ENCODE measurements around the gene KDM2B.

KDM2B gene

DNA sequence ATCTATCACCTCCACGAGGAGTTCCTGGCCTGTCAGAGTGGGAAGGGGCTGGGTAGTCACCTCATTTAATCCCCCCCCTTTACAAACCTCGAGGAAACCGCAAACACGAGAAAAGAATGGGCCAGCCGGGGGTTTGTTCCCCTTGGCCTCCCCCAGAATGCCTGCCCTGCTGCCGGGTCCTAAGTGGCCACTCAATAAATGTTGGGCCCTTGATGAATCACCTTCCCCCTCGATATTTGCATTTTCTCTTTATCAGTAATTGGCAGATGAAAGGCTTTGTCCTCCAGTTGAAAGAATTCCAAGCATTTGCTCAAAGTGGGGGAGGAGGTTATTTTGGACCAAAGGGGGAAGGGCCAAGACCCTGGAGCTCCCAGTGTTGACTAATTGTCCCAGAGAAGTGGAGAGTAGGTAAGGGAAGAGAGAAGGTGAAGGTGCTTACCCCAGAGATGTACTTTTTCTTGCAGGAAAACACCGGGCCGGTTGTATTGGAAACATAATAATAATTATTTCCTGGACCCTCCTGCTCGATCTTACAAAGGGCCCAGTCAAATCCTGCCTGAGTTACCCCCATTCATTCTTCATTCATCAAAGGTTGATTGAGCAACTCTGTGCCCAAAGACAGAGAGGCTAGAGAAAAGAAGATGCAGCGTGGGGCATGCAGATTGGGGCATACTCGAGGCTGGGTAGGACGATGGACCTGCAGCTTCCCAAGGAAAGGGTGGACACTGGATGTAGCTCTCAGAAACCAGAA, 1.9 kb upstream of the KDM2B start:
- DNase-seq = no peak

DNA sequence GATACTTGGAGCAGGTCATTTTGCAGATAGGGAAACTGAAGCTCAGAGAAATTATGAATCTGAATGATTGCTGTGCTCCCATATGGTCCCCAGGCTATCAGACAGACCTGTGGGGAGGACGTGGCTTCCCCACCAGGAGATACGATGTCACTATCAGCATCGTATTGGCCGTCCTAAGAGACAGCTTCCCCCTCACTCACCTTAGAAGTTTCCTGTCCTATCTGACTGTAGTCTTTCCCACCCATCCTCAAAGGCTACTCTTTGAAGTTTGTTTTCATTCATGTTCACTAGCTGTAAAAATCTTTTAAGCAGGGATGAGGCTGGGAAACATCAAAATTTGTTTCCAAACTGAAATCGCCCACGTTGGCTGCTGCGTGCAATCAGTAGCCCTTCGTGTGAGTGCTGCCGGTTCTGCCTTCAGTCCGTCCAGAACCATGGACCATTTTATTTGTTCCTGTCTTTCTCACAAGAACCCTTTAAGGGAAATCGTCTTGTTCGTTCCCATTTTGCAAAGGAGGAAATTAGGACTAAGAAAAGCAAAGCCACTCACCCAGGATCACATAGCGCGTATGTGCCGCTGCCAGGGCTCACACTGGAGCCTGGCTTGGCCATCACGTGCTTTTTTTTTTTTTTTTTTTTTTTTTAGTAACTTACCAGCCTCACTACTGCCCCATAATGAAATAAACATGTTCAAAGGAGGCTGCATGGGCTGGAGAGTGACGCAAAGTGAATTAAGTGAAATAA, 1.0 kb upstream of the KDM2B start:
- no peak for DNase-seq

DNA sequence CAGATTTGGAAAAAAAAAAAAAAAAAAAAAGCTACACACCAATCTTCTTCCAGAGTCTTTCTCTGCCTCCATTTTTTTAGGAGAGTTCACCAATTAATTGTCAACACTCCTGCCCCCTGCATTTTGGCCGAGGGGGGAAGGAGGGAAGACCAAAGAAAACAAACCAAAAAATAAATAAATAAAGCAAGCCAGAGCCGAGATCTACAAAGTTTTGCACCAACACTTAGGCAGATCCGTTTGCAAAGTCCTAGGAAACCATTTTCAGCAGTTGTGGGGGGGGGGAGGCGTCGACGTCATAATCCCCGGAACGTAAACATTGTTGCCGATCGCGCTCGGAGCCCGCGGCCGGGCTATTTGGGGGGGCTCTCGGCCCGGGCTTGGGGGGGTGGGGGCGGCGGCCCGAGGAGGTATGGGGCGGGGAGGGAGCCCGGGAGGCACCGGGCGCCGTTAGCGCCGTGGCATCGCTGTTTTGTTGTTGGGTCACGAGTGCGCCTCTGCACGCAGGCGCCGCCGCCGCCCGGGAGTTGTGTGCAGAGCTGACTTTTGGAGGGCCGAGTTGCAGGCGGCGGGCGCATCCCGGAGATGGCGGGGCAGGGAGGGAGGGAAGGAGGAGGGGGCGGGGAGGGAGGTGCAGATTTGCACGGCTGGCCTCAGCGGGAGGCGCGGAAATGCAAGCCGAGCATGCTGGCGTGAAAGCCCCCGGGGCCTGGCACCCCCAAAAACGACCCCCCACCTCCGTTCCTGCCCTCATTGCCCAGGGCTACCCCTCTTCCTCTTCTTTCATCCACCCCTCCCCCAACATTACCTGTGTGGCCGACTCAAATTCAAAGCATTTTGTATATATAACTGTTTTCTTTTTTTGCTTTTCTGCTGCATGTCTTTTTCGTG, 598 bp downstream of the KDM2B start:
- DNase-seq = no peak

DNA sequence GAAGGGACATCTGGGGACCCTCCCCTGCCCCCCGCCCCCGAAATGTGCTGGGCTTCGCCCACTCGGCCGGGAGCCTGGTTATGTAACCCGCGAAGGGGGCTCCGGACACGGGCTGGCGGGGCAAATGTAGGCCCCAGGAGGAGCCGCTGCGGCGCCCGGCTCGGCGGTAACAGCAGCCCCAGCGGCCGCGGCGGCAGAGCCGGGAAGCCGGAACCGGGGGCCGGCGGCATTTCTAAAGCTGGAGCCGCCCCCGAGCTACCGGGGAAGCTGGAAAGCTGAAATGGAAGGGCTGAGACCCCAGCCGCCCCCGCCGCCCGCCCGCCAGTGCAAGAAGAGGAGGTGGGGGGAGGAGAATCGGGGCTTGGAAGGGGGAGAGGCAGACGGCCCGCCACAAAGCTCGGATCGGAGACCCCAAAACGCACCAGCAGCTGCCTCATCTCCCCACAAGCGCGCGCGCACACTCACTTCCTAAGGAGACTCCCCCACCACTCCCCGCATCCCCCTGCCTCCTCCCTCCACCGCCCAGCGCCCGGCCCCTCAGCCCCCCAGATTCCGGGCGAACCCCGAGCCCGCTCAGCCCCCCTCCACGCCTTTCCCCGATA, 1.5 kb downstream of the KDM2B start:
- no peak for DNase-seq

DNA sequence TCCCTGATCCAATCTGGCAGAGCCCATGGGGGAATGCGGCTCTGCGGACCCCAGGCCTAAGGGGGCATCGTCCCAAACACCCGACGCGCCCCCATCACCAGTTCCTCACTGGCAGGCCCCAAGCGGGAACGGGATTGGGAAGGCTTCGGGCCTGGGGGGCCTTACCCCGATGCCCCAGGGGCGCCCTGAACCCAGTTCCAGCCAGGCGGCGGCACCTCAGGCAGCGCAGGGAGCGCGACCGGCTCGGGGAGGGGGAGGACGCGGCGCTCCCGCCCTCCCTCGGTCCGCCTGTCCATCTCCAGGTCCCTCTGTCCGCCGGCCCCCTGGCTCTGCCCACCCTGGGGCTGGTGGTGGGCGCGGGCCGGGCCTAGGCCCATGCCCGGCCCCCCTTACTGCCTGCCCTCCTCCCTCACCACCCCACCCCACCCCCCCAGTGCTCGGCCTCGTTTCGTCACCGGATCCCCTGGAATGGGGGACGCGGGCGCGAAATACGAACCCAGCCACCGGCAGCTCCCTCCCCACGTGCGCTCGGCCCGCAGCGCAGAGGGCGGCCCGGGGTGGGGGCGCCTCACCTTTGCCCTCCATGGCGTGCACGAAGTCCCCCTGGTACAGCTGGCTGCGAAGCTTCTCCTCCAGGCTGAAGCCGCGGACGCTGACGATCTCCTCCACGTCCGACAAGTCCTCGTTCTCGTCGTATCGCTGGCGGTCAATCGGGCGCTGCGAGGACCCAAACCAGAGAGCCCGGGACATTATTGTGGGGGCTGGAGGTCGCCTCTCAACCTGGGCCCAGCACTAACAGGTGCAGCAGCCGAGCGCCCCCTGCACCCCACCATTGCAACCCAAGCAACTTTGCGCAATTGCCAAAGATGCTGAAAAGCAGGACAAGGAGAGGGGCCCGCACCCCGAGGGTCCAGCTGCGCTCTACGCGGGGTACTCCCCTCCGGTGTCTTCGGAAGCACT, 2.3 kb downstream of the KDM2B start:
- no peak for DNase-seq

DNA sequence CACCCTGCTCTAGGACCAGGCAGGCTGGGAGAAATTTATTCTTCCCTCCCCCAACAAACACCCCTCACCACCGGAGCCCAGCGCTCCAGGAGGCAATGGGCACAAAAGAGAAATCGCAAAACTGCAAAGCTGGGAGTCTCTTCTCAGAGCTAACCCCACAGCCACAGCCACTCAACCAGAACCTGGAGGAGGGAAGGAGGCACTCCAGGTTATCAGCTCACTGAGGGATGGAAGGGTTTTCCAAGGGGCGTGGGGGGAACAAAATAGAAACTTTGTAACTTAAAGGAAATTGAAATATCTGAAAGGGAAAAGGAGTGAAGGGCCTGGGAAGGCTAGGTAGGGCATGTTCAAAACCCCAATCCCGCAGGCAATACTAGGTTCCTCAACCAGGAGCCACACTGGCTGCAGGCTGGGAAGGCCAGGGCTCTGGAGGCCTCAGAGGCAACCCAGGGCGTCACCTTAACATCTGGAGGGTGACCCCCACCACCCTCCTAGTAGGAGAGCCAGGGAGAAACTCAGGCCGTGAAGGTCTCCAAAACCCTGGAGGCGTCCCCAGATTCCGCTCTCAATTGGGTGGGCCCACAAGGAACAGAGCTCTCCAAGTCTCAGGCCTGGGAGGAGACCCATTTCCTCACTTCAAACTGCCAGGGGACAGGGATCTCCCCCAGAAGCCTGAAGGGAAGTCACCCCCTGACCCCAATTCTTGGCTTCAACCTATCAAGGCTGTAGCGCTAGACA, 3.2 kb downstream of the KDM2B start:
- DNase-seq = no peak

DNA sequence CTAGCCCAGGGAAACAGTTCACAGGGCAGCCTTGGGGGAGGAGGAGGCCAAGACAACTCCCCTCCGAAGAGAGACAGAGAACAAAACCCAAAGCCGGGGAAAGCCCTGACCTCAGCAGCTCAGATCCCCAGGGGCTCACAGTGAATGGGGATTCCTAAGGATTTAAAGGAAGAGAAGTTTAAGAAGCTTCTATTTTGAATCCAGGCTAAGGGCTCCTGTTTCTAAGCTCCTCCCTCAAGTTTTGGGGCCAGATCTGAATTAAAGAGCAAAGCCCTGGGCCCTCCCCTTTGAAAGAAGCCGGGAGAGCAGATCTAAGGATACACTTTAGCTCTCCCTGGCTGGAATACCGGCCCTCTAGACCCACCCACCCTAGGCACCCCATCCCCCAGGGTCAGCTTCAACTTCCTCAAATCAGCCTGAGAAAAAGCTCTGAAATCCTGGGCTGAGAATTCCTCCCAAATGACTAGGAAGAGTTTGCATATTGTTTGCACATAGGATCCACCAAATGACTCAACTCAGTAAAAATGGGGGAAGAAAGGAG, 3.9 kb downstream of the KDM2B start:
- no peak for DNase-seq

DNA sequence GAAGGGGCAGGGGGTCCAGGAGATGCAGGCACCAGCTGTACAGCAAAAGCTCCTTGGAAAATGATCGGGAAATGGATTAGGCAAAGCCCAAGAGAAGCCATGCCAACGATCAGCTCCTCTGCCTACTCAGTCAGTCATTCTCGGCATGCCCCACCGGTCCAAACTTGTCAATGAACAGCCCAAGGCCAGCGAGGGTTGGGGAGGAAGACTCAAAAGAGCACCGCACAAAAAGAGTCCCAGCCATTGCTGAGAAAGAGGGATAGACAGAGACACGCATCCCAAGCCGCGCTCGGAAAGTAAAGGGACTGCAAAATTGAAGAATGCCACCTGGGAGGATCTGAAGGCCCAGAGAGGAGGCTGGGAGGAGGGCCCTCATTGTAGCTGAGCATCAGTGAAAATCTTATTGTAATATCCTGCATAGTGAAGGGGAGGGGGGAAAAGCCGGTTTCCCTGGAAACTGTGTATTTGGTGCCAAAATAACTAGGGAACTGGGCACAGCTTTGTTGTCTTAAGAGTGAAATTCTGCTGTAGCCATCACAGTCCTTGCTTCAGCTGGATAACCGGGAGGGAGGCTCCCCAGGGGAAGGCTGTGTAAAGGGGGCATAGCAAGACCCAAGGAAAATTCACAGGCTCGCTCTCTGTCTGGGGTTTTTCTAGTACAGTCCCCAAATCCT, 4.7 kb downstream of the KDM2B start:
- DNase-seq = no peak

DNA sequence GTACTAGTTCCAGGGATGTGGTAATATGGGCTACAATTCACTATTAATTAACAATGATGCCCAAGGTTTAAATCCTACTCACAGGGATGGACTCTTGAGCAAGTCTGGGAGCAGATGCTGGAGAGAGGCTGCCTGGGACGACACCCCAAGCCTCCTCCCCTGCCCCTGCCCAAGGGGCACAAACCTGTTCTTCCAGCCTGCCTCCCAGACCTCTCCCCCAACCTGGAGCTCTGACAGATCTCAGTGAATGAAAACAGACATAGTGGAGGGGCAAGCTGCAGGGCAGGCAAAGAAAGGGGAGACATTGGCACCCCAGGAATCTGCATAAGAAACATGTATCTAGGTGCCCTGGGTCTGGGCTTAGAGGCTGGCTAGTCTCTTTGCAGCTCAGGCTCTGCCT, 5.8 kb downstream of the KDM2B start:
- no peak for DNase-seq

DNA sequence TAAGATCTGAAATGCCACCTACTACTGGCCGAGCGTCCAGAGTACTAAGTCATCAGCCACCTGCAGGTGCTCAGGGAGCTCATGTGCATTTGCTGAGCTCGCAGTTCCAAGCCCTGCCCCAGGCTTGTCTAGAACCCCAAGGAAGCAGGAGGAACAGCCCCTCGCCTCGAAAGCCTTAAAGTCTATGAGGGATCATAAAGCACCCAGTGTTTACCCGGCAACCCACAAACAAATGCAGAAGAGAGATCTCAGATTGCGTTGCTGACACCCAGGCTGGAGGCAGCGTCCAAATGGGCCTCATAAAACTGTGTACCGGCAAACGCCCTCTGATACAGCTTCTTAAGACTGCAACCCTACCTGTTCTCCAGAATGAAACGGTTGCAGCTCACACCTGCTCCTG, 6.8 kb downstream of the KDM2B start:
- DNase-seq = no peak

DNA sequence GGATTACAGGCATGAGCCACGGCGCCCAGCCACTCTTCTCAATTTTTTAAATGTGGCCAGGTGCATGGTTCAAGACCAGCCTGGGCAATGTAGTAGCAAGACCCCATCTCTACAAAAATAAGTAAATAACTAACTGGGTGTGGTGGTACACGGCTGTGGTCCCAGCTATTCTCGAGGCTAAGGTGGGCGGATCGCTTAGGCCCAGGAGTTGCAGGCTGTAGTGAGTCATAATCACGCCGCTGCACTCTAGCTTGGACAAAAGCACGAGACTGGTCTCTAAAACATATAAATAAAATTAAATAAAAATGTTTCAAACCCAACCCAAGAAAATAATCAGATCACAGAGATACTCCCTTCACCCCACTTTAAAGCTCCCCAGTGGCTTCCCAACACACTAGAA, 8.9 kb downstream of the KDM2B start:
- DNase-seq = no peak

DNA sequence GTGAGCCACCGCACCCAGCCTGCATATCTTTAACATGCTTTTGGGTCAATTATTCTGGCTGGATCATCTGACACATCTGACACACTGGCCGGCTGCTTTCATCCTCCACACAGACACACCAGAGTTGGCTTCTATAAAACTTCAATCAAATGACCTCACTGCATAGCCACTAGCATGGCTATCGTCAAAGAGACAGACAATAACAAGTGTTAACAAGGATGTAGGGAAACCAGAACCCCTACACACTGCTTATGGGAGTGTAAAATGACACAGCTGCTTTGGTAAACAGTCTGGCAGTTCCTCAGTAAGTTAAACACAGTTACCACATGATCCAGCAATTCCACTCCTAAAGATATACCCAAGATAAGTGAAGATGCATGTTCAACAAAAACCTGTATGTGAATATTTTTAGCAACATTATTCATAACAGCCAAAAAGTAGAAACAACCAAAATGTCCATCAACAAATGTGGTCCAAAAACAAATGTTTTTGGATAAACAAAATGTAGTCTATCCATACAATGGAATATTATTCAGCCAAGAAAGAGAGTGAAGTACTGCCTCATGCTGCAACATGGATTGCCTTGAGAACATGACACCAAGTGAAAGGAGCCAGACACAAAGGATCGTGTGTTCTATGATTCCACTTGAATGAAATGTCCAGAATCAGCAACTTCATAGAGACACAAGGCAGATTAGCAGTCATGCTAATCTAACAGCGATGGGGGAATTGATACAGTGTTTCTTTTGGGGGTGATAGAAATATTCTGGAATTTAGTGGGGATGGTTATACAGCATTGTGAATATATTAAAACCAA, 10.1 kb downstream of the KDM2B start:
- DNase-seq = no peak

DNA sequence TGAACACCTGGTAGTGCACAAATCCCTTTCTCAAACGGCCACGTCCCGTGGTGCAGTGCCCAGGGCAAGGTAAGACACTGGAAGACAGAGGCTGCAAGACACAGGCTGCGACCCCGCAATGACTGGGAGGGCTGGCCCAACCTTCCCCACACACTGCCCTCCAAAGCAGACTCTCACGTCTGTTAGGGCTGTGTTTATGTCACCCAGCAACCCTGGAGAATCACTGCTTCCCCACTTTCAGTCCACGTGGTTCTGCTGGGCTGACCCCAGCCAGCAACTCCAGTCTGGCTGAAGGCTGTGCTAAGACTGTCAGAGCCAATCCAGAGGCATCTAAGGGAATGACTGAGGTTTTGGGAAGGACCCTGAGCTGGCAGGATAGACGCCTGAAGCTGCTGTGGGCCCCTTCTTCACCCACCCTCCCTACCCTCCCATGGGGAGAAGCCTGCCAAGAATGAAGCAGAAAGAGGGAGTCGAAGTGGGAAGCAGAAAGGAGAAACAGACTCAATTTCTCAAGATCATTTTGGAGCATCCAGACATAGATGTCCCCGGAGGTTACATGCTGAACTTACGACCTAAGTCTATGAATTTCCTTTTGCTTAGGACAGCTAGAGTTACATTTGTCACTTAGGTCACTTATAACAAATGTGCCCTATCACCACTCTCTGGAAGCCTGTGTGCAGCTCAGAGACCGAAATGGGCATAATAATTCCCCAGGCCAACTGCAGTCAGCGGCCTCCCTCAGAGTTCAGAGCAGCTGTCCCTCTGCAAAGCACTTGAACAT, 11.7 kb downstream of the KDM2B start:
- DNase-seq = no peak

DNA sequence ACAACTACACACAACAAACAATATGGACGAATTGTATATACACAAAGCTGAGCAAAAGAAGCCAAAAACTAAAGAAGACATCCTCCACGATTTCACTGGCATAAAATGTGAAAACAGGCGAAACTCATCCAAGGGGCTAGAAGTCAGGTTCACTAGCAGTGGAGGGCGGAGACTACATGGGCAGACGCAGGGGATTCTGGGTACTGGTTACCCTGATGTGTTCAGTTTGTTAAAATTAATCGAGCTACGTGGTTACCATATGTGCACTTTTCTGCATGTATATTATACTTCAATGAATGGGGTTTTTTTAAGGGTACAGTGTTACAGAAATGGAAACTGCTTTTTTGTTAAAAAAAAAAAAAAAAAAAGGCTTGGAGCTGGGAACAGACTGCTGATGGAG, 12.3 kb downstream of the KDM2B start:
- no peak for DNase-seq

DNA sequence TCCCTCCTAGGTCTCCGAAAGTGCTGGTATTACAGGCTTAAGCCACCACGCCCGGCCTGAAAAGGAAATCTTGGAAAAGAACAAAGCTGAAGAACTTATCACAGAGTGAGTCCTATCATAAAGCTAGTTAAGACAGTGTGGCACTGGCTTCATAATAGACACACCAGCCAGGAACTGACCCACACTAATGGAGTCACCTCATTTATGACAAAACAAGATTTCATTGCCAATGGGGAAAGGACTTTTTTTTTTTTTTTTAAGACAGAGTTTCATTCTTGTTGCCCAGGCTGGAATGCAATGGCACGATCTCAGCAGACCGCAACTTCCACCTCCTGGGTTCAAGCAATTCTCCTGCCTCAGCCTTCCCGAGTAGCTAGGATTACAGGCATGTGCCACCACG, 15.7 kb downstream of the KDM2B start:
- DNase-seq = no peak

DNA sequence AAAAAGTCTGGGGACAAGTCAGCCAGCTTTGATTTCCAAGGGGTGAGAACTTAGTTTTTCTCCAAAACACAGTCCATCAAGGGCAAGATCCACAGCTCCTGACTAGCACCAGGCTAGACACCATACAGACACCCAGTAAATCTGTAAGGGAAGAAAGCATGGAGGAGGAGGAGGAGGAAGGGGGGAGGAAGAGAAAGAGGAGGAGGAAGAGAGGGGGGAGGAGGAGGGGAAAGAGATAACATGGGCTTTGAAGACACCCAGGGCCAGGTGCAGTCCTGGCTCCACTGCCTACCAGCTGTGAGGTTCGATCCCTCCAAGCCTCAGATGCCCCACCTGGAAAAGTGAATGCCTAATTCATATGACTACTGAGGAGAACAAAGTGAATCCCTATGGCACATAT, 18.3 kb downstream of the KDM2B start:
- DNase-seq = no peak

DNA sequence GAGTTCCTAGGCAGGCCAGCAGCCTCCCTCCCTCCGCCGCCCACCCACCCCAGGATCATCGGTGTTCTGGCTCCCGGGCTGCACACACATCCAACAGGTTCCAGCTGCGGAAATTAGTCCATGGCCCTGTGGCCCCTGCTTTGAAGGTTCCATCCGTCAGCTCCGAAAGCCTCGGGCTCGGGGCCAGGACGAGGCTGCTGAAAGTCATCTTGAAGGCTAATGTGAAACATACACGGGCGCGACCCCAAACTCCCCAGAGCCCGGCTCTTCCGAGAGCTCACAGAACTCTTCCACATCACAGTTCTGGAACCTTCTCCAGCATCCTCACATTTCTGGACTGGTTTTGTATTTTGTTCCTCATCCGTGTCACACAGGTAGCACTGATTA, 19.8 kb downstream of the KDM2B start:
- DNase-seq = no peak

DNA sequence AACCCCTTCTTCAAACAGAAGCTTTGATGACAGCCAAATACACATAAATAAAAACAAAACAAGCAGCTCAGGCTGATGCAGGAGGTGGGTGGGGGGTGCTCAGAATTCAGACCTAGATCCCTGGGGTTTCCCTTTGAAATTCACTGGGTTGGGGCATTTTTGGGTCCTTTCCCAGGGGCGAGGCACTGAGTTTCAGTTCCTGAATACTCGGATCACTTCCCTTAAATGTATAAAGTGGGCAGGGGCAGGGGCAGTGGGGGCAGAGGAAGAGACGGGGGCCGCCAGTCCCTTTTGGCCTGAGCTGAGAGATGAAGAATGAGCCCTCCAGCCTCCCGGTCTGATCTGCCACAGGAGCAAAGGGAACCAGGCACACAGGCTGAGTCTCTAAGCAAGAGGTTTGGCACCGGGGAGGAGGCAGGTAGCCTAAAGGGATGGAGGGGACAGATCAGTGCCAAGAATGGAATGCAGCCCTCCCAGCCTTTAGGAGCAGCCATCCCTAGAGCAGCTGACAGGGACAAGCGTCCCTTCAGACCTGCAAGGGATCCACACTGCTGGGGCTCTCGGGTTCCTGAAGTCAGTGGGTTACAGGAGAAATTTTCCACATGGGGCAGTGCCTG, 20.3 kb downstream of the KDM2B start:
- no peak for DNase-seq
